NCI-H1417 (cell line): ENCODE data around the gene IGSF6.

Source experiments
- DNase-seq, 3 experiments: peaks; one replicate each; lab custom pipeline; 2025; lab: John Stamatoyannopoulos, UW

The IGSF6 gene

DNA sequence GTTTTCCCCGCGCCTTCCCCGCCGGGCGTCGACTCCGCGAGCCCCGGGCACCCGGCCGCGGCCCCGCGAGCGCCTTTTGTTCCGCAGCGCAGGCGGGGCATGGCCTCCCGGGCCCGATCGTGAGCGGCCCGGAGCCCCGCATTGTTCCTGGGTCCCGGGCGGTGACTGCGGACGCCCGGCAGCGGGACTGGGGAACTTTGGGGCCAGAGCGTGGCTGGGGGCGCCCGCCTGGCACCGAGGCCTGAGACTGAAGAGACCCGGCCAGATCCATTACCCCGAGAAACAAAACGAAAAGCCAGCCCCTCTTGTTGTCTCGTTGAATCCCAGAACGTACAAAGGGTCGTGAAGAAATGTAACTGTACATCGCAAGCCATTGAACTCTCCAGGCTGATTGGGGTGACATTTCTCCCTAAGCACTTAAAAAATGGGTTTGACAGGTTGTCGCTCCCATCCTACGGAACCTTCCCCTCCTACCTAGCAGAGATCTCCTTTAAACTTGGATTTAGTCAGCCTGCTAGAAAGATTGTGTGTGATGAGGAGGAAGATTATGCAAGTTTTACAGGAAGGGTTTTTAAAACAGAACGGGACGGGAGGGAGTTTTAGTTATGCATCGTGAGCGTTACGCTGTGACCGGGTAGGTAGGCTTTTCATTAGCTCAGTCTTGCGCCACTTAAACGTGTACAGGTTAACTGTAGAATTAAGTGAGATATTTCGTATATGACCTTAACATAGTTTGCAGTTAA, 52.2 kb downstream of the IGSF6 start:
- DNase-seq, result peak in 2 of 3 experiments; percentile 65 to 74

DNA sequence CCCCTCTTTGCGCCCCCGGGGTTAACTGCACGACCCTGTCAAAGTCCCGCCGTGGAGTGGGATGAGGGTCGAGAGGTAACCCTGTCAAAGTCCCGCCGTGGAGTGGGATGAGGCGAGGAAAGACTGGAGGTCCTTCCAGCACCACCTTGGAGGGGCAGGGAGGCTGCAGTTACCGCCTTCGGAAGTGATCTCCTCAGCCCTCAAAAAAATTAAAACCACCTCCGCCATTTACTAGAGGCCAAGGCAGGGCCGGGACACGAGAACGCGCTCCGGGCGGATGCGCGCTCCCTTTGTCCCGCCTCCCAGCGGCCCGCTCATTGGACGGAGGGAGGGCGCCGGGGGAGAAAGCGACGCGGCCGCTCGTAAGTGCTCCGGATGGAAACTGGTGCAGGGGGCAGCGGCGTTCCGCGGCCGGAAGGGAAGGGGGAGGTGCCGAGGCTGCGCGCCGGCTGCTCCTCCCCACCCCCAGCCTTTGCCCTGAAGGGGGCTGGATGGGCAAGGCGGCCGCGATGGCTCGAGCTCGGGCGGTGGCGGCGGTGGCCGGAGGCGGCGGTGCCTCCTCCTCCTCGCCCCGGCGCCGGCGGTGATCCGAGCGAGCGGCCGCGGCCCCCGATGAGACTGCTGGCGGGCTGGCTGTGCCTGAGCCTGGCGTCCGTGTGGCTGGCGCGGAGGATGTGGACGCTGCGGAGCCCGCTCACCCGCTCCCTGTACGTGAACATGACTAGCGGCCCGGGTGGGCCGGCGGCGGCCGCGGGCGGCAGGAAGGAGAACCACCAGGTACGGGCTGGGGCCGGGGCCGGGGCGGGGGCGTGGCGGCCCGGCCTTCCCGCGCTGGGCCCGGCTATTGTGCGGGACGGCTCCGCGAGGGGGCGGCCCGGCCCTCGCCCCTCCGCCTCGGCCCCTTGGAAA, 53.0 kb downstream of the IGSF6 start, which contains the start of gene METTL9:
Gene METTL9 (plus strand): TSS at position 456 of the 909 bp plus-strand sequence. CDS start 157 bp downstream, at position 613.
- DNase-seq, result peak; percentile 88 to 96 (median 93)

DNA sequence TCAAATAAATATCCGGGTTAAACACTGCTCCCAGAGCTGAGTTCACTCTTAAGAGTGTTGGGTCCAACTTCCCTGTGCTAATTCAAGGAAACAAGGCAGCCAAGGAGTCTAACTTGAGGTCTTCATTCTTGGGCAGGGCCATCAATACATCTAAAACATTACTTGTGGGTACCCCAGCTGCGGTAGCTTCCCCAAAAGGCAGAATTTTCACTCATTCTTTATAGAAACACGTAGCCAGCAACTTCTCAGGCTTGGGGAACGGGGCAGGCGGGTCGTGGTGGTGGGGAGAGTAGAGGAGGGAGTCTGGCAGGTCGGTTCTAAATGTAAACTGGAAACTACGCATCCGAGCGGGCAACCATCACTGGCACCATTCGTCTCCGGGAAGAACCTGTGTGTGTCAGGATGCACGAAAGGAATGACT, 53.7 kb downstream of the IGSF6 start:
- DNase-seq, result no peak

DNA sequence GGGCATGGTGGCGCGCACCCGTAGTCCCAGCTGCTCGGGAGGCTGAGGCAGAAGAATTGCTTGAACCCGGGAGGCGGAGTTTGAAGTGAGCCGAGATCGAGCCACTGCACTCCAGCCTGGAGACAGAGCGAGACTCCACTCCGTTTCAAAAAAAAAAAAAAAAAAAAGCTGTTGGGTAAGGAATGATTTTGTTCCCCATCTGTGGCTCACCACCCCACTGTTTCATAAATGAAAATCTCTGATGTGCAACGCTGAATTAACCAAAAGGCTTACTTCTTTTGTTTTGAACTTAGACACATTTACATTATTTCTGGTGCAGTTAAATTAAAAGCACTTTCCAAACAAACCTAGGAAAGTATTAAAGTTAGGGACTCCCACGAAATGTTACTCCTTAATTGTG, 54.2 kb downstream of the IGSF6 start:
- no peak for DNase-seq

DNA sequence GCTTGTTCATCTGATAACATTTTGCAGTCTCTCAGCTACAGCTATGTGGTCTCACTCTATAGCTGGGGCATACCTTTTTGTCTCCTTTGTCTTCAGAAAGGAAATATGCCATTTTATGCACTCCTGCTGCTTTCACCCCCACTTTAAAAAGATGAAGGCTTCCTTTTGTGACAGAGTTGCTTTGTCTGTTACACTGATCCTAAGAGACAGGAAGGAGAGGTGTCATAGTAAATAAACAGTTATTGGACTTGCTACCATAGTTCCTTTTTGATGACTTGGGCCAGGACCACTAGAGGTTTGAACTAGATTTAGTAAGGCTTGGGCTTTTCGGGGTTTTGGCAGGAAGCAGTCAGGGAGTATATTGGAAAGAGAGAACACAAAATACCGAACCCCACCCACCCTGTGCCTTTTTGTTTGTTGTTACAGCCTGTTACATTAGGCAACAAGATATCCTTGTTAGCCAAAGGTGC, 54.8 kb downstream of the IGSF6 start:
- DNase-seq, result no peak

DNA sequence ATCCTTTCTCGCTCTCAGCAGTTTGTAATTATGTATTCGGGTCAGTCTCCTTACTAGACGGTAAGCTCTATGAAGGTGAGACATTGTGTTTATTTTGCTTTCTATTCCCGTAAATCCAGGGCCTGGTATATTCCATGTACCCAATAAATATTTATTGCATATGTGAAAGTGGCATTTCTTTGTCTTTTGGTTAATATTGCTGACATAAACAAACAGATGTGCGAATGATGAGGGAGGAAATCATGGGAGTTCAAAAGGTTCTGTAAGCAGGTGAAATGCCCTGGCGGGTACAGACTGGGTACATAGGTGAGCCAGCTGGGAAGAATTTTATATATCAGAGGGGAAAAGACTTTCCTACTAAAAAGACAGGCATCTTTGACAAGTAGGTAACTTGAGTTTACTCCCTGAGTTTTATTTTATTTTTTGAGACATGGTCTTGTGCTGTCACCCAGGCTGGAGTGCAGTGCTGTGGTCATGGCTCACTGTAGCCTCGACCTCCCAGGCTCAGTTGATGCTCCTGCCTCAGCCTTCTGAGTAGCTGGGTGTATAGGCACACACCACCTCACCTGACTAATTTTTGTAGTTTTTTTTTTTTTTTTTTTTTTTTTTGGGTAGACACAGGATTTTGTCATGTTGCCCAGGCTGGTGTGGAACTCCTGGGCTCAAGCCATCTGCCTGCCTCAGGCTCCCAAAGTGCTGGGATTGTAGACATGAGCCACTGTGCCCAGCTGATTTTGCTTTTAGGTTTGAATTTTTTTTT, 58.7 kb downstream of the IGSF6 start:
- no peak for DNase-seq

DNA sequence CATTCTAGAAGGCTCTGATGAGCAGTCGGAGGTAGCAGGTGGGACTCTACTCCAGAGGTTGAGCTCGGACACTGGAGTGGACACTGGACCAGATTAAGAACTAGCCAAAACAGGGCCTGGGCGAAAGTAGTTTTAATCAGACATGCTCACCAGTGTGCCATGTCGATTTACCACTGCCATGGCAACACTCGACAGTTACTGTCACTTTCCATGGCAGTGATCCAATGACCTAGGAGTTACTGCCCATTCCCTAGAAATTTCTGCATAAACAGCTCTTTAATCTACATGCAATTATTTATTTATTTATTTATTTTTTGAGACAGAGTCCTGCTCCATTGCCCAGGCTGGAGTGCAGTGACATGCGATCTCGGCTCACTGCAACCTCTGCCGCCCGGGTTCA, 60.2 kb downstream of the IGSF6 start:
- no peak for DNase-seq

DNA sequence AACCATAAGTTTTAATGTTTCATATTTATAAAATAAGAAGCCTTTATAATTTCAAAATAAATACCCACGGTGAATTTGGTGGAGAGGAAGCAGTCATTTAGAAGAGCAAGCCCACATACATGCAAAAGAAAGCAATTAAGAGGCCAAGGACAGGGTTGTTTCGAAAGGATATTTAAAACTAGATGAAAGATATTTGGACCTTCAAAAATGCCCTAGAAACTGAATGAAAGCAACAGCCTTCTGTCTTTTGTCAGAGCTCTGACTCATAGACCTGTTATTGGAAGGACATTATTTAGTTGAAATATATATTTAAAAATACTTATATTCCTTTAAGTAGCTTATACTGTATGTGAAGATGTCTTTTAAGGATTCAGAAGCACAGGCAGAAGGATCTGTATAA, 61.6 kb downstream of the IGSF6 start:
- DNase-seq, result no peak

DNA sequence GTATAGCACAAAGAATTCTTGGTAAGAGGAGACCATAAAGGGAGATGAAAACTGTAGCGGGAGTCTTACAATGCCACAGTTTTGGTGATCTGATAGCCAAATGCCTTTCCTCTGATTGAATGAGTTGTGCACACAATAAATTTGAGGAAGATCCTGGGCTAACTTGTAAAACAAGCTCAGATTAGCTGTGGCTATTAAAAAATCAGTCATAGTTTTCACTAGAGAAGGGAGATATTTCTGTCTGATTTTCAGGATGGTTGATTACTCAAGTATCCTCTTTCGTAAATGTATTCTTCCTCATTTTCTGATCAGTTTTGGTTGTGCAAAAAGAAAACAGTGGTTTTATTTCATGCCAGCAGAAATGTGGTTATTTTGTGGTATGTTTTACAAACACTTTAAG, 62.1 kb downstream of the IGSF6 start:
- DNase-seq, result no peak

DNA sequence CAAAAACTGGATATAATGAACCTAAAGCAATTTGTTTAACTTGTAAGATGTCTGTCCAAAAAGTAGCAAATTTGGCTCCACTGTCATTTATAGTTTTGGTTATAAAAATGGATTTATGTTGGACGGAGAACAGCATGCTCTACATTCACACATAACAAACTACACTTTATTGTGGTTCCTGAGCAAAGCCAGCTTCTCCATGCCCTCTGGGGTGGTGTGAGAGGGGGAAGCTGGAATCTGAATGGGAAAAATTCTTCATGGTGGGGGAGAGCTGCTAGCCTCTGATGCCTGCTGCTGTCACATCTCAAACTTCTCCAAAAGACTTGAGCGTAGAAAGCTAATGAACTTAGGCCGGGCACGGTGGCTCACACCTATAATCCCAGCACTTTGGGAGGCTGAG, 62.9 kb downstream of the IGSF6 start:
- DNase-seq, result no peak
